H9 (cell line): ENCODE data around the gene RIC8A. TPM values are rescaled to one million over a fixed set of nuclear protein-coding genes. Genes with fewer than 3 reads are reported as not detected.

Experiments used
- DNase-seq: peaks from one replicate; pipeline ENCODE4 v3.0.0-alpha.2; 2017
- H2AFZ ChIP-seq: one replicate; pipeline ENCODE4 v1.6.1; 2013; ENCODE audit warnings: mild to moderate bottlenecking, low read length, control low read depth, moderate library complexity
- H2AK5ac ChIP-seq: 2 replicates; pipeline ENCODE4 v1.6.1; 2013; ENCODE audit warnings: low read length, control low read depth, mixed read lengths; ENCODE audit not compliant: insufficient read length
- H2BK120ac ChIP-seq: one replicate; pipeline ENCODE4 v1.6.1; 2013; ENCODE audit warnings: low read depth, mild to moderate bottlenecking, low read length, control low read depth, inconsistent platforms; ENCODE audit not compliant: poor library complexity, severe bottlenecking
- H2BK12ac ChIP-seq: 2 replicates; pipeline ENCODE4 v1.6.1; 2013; ENCODE audit warnings: low read length, control low read depth, mixed read lengths, low read depth; ENCODE audit not compliant: insufficient read length
- H2BK15ac ChIP-seq: 2 replicates; pipeline ENCODE4 v1.6.1; 2013; ENCODE audit warnings: low read depth, low read length, control low read depth
- H2BK20ac ChIP-seq: one replicate; pipeline ENCODE4 v1.6.1; 2013; ENCODE audit warnings: low read depth, mild to moderate bottlenecking, low read length, control low read depth, inconsistent platforms; ENCODE audit not compliant: poor library complexity, severe bottlenecking
- H2BK5ac ChIP-seq: 2 replicates; pipeline ENCODE4 v1.6.1; 2013; ENCODE audit warnings: low read length, control low read depth, mixed read lengths; ENCODE audit not compliant: insufficient read length
- H3K14ac ChIP-seq: 2 replicates; pipeline ENCODE4 v1.6.1; 2013; ENCODE audit warnings: low read length, control low read depth; ENCODE audit not compliant: insufficient read depth
- H3K18ac ChIP-seq: 2 replicates; pipeline ENCODE4 v1.6.1; 2013; ENCODE audit warnings: low read depth, mild to moderate bottlenecking, mixed read lengths, low read length, control low read depth; ENCODE audit not compliant: insufficient read length
- H3K23ac ChIP-seq: 2 replicates; pipeline ENCODE4 v1.6.1; 2013; ENCODE audit warnings: low read length, control low read depth, mixed read lengths, low read depth; ENCODE audit not compliant: insufficient read length
- H3K23me2 ChIP-seq: 2 replicates; pipeline ENCODE4 v1.6.1; 2013; ENCODE audit warnings: low read depth, mild to moderate bottlenecking, mixed read lengths, low read length, control low read depth; ENCODE audit not compliant: insufficient read length, poor library complexity, severe bottlenecking
- H3K27ac ChIP-seq: 2 replicates; pipeline ENCODE4 v1.5.1; 2013; ENCODE audit warnings: low read length, control low read depth, mixed read lengths, low read depth; ENCODE audit not compliant: insufficient read length
- H3K27me3 ChIP-seq: 2 replicates; pipeline ENCODE4 v1.6.1; 2013; ENCODE audit warnings: low read length, control low read depth, inconsistent platforms; ENCODE audit not compliant: insufficient read depth
- H3K4ac ChIP-seq: 2 replicates; pipeline ENCODE4 v1.6.1; 2013; ENCODE audit warnings: low read depth, mild to moderate bottlenecking, control low read depth, inconsistent platforms, low read length, moderate library complexity
- H3K4me1 ChIP-seq: 2 replicates; pipeline ENCODE4 v1.6.1; 2013; ENCODE audit warnings: low read length, control low read depth, inconsistent platforms; ENCODE audit not compliant: insufficient read depth
- H3K4me2 ChIP-seq: 2 replicates; pipeline ENCODE4 v1.6.1; 2013; ENCODE audit warnings: low read length, control low read depth, mixed read lengths; ENCODE audit not compliant: insufficient read length, insufficient read depth
- H3K56ac ChIP-seq: 2 replicates; pipeline ENCODE4 v1.6.1; 2013; ENCODE audit warnings: low read depth, mild to moderate bottlenecking, mixed read lengths, low read length, control low read depth; ENCODE audit not compliant: insufficient read length
- H3K79me1 ChIP-seq: 2 replicates; pipeline ENCODE4 v1.6.1; 2013; ENCODE audit warnings: low read depth, mild to moderate bottlenecking, moderate library complexity, low read length, control low read depth, inconsistent platforms; ENCODE audit not compliant: insufficient read depth, poor library complexity, severe bottlenecking
- H3K79me2 ChIP-seq: 2 replicates; pipeline ENCODE4 v1.6.1; 2013; ENCODE audit warnings: low read length, control low read depth, inconsistent platforms; ENCODE audit not compliant: insufficient read depth
- H3K9ac ChIP-seq: 2 replicates; pipeline ENCODE4 v1.6.1; 2013; ENCODE audit warnings: low read length, control low read depth, mixed read lengths; ENCODE audit not compliant: insufficient read length; ENCODE audit errors: extremely low read depth
- H3K9me3 ChIP-seq: one replicate; pipeline ENCODE4 v1.6.1; 2013; ENCODE audit warnings: low read depth, low read length, inconsistent platforms; ENCODE audit not compliant: control insufficient read depth
- H3T11ph ChIP-seq: one replicate; pipeline ENCODE4 v1.6.1; 2013; ENCODE audit warnings: mild to moderate bottlenecking, low read length, control low read depth, inconsistent platforms
- H4K20me1 ChIP-seq: one replicate; pipeline ENCODE4 v1.6.1; 2013; ENCODE audit not compliant: control insufficient read depth, insufficient read length, insufficient read depth
- H4K5ac ChIP-seq: 2 replicates; pipeline ENCODE4 v1.6.1; 2013; ENCODE audit warnings: low read depth, mild to moderate bottlenecking, mixed read lengths, low read length, control low read depth; ENCODE audit not compliant: insufficient read length
- H4K8ac ChIP-seq: replicated peaks from 2 replicates; pipeline ENCODE4 v1.6.1; 2013; ENCODE audit warnings: low read length, control low read depth, mixed read lengths, low read depth; ENCODE audit not compliant: insufficient read length
- H4K91ac ChIP-seq: 2 replicates; pipeline ENCODE4 v1.6.1; 2013; ENCODE audit warnings: low read depth, mild to moderate bottlenecking, moderate library complexity, mixed read lengths, low read length, control low read depth; ENCODE audit not compliant: insufficient read length
- H3K27ac Mint-ChIP-seq, 3 experiments: 2 replicates in 2 of 3; 3 replicates in 1 of 3; pipeline ENCODE4 v1.8.0; 2020 to 2021; ENCODE audit warnings: mixed read lengths in 3 of 3, mild to moderate bottlenecking in 1 of 3, moderate library complexity in 1 of 3
- H3K27me3 Mint-ChIP-seq: 2 replicates; pipeline ENCODE4 v1.8.0; 2021; ENCODE audit warnings: low read depth, mild to moderate bottlenecking, moderate library complexity, mixed read lengths
- H3K36me3 Mint-ChIP-seq, 3 experiments: 2 replicates in 2 of 3; 3 replicates in 1 of 3; pipeline ENCODE4 v1.8.0; 2020 to 2021; ENCODE audit warnings: low read depth in 3 of 3, mixed read lengths in 3 of 3; ENCODE audit not compliant: insufficient read depth in 1 of 3
- H3K4me1 Mint-ChIP-seq, 2 experiments: 2 replicates each; pipeline ENCODE4 v1.8.0; 2020; ENCODE audit warnings: mixed read lengths in 2 of 2
- H3K4me3 Mint-ChIP-seq, 2 experiments: 2 replicates in 1 of 2; 3 replicates in 1 of 2; pipeline ENCODE4 v1.8.0; 2020 to 2021; ENCODE audit warnings: mild to moderate bottlenecking in 2 of 2, mixed read lengths in 2 of 2, moderate library complexity in 1 of 2
- H3K9me3 Mint-ChIP-seq, 2 experiments: 2 replicates in 1 of 2; 3 replicates in 1 of 2; pipeline ENCODE4 v1.8.0; 2020; ENCODE audit warnings: mild to moderate bottlenecking in 2 of 2, mixed read lengths in 2 of 2, moderate library complexity in 1 of 2
- WGBS: extraction: QIAGEN DNeasy Blood & Tissue Kit; methylation state at CpG from one replicate; pipeline ENCODE4 v1.1.7; 2013; ENCODE audit warnings: missing lambda C conversion rate, low lambda C conversion rate, mixed read lengths; ENCODE audit not compliant: insufficient read length; ENCODE audit errors: extremely low coverage; 5-methylcytosine and 5-hydroxymethylcytosine counted together
- total RNA-seq: library from RNA; stranded (reverse); gene quantifications from 2 replicates; pipeline ENCODE4 v1.2.1, GENCODE V29; 2021
- TF ChIP-seq, protein P1 (sequence below): fragments of 200-600 bp; sonication (generic); conservative IDR thresholded peaks from 3 replicates; pipeline ENCODE4 v1.8.0; 2021; ENCODE audit warnings: antibody characterized with exemption, mild to moderate bottlenecking

RIC8A gene
- total RNA-seq, 1 experiment from 2014 or later, result 94.9 TPM

GRCh38 chr11:208181-208916 is 841 bp downstream of the RIC8A start:
- peaks cover 5 to 17% of the 10 kb centered on the region in 2 experiments for H3K4me1 Mint-ChIP-seq
- Histone ChIP-seq H3K4me1 (no peaks in the 10 kb centered on the region; the same call in 1 of the 2 replicates), H2BK120ac (peak overlapping the region; percentile 71), H4K91ac (no peak overlapping the region), H4K5ac (peak overlapping the region; percentile 30), H3K79me2 (no peaks in the 10 kb centered on the region; the same call in 1 of the 2 replicates), H2BK12ac (no peak overlapping the region), H4K8ac (no peak overlapping the region), H3K4me2 (peak overlapping the region; percentile 81), H2AFZ (no peak overlapping the region), H3K9me3 (no peaks in the 10 kb centered on the region), H3K23ac (no peak overlapping the region), H3K4ac (no peak overlapping the region; the same call in 1 of the 2 replicates), H3K9ac (peak overlapping the region; percentile 71), H3K23me2 (peaks cover 21% of the 10 kb centered on the region), H3K79me1 (peaks cover 5% of the 10 kb centered on the region), H3K56ac (no peak overlapping the region), H3K18ac (peak overlapping the region; percentile 34), H2BK15ac (no peak overlapping the region), H3K27ac (peak overlapping the region; percentile 65), H2AK5ac (no peak overlapping the region), H3T11ph (no peak overlapping the region), H3K14ac (peak overlapping the region; percentile 42; the same call in 1 of the 2 replicates), H2BK5ac (no peak overlapping the region), H3K27me3 (no peaks in the 10 kb centered on the region), H4K20me1 (no peaks in the 10 kb centered on the region), H2BK20ac (no peak overlapping the region)
- H3K36me3 Mint-ChIP-seq, result peaks cover 31 to 66% (median 56%) of the 10 kb centered on the region in 3 experiments
- H3K9me3 Mint-ChIP-seq, result no peaks in the 10 kb centered on the region
- H3K27ac Mint-ChIP-seq, result peak overlapping the region; percentile 97 to 100 (median 98)
- H3K4me3 Mint-ChIP-seq, result peak overlapping the region; percentile 93 to 97
- peak; percentile 70 for DNase-seq
- H3K27me3 Mint-ChIP-seq, result no peaks in the 10 kb centered on the region
- no CpG with 5 or more reads among the region's 57 CpGs for WGBS
- TF ChIP-seq, protein P1, sequence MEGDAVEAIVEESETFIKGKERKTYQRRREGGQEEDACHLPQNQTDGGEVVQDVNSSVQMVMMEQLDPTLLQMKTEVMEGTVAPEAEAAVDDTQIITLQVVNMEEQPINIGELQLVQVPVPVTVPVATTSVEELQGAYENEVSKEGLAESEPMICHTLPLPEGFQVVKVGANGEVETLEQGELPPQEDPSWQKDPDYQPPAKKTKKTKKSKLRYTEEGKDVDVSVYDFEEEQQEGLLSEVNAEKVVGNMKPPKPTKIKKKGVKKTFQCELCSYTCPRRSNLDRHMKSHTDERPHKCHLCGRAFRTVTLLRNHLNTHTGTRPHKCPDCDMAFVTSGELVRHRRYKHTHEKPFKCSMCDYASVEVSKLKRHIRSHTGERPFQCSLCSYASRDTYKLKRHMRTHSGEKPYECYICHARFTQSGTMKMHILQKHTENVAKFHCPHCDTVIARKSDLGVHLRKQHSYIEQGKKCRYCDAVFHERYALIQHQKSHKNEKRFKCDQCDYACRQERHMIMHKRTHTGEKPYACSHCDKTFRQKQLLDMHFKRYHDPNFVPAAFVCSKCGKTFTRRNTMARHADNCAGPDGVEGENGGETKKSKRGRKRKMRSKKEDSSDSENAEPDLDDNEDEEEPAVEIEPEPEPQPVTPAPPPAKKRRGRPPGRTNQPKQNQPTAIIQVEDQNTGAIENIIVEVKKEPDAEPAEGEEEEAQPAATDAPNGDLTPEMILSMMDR, result no peak
